Measurements from ENCODE around the gene SPG11. TPM values are rescaled to one million over a fixed set of nuclear protein-coding genes. Genes with fewer than 3 reads are reported as not detected.
A peak's percentile ranks its signal among the peaks of the same experiment; 100 is the strongest.

SPG11 gene
- total RNA-seq, 1 experiment from 2014 or later, result 65.1 TPM

DNA sequence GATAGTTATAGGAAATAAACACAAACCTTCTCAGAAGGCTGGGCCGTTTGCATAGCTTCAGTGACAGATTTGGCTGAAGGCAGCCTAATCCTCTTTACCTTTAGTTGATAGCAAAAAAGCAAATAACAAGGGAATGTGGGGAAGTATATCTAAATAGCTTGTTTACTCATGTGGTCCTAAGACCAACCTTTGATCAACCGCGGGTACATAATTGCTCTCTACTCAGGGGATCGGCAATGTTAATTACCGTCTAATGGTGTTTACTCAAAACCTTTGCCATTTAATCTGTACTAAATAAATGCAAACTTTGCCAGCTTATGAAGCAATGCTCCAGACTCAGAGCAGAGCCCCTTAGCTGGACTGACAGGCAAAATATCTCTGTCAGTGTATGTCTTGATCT is 74.9 kb downstream of the SPG11 start:
- no peak overlapping the region for H3K4me3 Mint-ChIP-seq (ENCODE audit: unreplicated experiment)
- peaks cover 96% of the 10 kb centered on the region for H3K36me3 Mint-ChIP-seq (ENCODE audit: insufficient read depth, unreplicated experiment)
- no peaks in the 10 kb centered on the region for H3K9me3 Mint-ChIP-seq (ENCODE audit: unreplicated experiment)
- intact Hi-C loops (cut with micrococcal nuclease), result no loop called here
- no TSS peak for BruUV-seq (replicated peaks)
- no peak overlapping the region for H3K27ac Mint-ChIP-seq (ENCODE audit: low read depth, unreplicated experiment)
- ChIA-PET POLR2A (no interaction called here), CTCF (interaction anchor here (1.1 to 4.0 kb wide), 4 partner anchors 10 to 150 kb away, joined by 3 to 36 read pairs (median 4); no protein-coding TSS in a partner anchor)
- TF ChIP-seq, protein P1, sequence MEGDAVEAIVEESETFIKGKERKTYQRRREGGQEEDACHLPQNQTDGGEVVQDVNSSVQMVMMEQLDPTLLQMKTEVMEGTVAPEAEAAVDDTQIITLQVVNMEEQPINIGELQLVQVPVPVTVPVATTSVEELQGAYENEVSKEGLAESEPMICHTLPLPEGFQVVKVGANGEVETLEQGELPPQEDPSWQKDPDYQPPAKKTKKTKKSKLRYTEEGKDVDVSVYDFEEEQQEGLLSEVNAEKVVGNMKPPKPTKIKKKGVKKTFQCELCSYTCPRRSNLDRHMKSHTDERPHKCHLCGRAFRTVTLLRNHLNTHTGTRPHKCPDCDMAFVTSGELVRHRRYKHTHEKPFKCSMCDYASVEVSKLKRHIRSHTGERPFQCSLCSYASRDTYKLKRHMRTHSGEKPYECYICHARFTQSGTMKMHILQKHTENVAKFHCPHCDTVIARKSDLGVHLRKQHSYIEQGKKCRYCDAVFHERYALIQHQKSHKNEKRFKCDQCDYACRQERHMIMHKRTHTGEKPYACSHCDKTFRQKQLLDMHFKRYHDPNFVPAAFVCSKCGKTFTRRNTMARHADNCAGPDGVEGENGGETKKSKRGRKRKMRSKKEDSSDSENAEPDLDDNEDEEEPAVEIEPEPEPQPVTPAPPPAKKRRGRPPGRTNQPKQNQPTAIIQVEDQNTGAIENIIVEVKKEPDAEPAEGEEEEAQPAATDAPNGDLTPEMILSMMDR (IDR thresholded peaks at IDR 0.05; ENCODE audit: unreplicated experiment), result no peak
- no peaks in the 10 kb centered on the region for H3K27me3 Mint-ChIP-seq (ENCODE audit: insufficient read depth, unreplicated experiment)
- no peaks in the 10 kb centered on the region for H3K4me1 Mint-ChIP-seq (ENCODE audit: insufficient read depth, unreplicated experiment)
- no peak for DNase-seq (ENCODE audit: unreplicated experiment)

DNA sequence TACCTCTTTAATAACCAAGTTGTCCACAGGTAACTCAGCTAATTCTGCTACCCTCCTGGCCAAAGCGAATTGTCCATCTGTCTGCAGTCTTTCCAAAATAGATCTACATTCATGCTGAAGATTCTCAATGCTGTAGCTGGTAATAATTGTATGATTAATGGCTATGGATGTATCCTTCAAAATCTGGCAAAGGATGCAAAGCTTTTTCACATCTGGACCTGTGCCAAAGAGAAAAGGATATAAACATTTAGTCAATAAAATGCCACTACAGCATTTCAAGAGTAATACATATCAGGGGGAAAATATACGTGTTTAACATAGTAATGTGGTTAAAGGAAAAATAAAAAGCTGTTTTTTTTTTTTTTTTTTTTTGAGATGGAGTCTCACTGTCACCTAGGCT is 77.8 kb downstream of the SPG11 start:
- intact Hi-C loops (cut with micrococcal nuclease), result no loop called here
- CTCF ChIA-PET, result interaction anchor here (0.7 to 1.3 kb wide), 5 partner anchors 45 to 1713 kb away, joined by 3 to 4 read pairs (median 3); no protein-coding TSS in a partner anchor
- H3K4me3 Mint-ChIP-seq (ENCODE audit: unreplicated experiment), result no peak overlapping the region
- no peaks in the 10 kb centered on the region for H3K9me3 Mint-ChIP-seq (ENCODE audit: unreplicated experiment)
- TF ChIP-seq, protein P1 (IDR thresholded peaks at IDR 0.05; ENCODE audit: unreplicated experiment), result no peak
- POLR2A ChIA-PET, result interaction anchor here (0.7 to 1.3 kb wide), 2 partner anchors 143 to 183 kb away, joined by 3 to 4 read pairs; no protein-coding TSS in a partner anchor
- no TSS peak for BruUV-seq (replicated peaks)
- no peak for DNase-seq (ENCODE audit: unreplicated experiment)
- H3K36me3 Mint-ChIP-seq (ENCODE audit: insufficient read depth, unreplicated experiment), result peaks cover 96% of the 10 kb centered on the region
- no peaks in the 10 kb centered on the region for H3K4me1 Mint-ChIP-seq (ENCODE audit: insufficient read depth, unreplicated experiment)
- H3K27me3 Mint-ChIP-seq (ENCODE audit: insufficient read depth, unreplicated experiment), result no peaks in the 10 kb centered on the region
- H3K27ac Mint-ChIP-seq (ENCODE audit: low read depth, unreplicated experiment), result no peak overlapping the region

DNA sequence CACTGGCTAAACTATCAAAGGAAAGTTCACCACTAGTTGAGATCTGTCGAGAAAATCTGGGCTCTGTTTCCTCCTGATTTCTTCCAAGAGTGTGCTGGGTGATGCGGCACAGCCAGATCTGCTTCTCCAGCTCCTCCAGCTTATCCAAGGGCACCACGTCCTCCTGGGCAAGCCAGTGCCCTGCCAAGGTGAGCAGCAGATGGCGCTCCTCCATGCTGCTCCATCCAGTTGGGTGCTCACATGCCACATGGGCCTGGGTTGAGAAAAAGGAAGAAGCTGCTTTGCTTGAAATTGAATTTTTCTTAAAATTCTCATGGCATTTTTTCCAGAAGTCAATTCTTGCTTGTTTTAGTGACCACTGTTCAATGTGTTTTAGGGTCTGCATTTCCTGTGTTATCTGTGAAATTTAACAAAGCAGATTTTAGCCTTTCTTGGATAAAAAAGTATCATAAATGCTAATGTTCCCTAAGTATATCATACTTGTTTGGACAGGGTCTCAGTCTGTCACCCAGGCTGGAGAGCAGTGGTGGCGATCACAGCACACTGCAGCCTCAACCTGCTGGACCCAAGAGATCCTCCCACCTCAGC is 79.2 kb downstream of the SPG11 start:
- ChIA-PET POLR2A (interaction anchor here (0.6 to 1.0 kb wide), 2 partner anchors 25 to 154 kb away, joined by 3 read pairs; no protein-coding TSS in a partner anchor), CTCF (interaction anchor here (0.6 to 2.3 kb wide), 6 partner anchors 9 to 154 kb away, joined by 3 to 12 read pairs (median 4); no protein-coding TSS in a partner anchor)
- TF ChIP-seq, protein P1 (IDR thresholded peaks at IDR 0.05; ENCODE audit: unreplicated experiment), result peak; percentile 37
- Mint-ChIP-seq H3K27me3 (ENCODE audit: insufficient read depth, unreplicated experiment) (no peaks in the 10 kb centered on the region), H3K4me3 (ENCODE audit: unreplicated experiment) (no peak overlapping the region), H3K27ac (ENCODE audit: low read depth, unreplicated experiment) (no peak overlapping the region), H3K4me1 (ENCODE audit: insufficient read depth, unreplicated experiment) (no peaks in the 10 kb centered on the region), H3K36me3 (ENCODE audit: insufficient read depth, unreplicated experiment) (peaks cover 91% of the 10 kb centered on the region), H3K9me3 (ENCODE audit: unreplicated experiment) (no peaks in the 10 kb centered on the region)
- intact Hi-C loops (cut with micrococcal nuclease), result loop anchor here (5.0 kb wide), 1 partner anchor 78 kb away; the partner anchor contains the start of gene SPG11
- BruUV-seq (replicated peaks), result no TSS peak
- DNase-seq (ENCODE audit: unreplicated experiment), result peak; percentile 66

DNA sequence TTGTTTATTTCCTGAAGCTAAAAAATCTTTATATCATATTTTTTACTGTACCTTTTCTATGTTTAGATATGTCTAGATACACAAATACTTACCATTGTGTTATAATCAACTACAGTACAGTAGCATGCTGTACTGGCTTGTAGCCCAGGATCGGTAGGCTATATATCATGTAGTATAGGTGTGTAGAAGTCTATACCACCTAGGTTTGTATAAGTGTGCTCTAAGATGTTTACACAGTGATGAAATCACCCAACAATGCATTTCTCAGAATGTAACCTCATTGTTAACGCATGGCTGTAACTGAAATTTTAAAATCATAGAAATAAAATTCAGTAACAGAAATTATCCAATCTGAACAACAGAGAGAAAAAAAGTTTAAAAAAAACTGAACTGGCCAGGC is 83.4 kb downstream of the SPG11 start:
- TF ChIP-seq, protein P1 (IDR thresholded peaks at IDR 0.05; ENCODE audit: unreplicated experiment), result no peak
- Mint-ChIP-seq H3K4me1 (ENCODE audit: insufficient read depth, unreplicated experiment) (no peaks in the 10 kb centered on the region), H3K9me3 (ENCODE audit: unreplicated experiment) (no peaks in the 10 kb centered on the region), H3K36me3 (ENCODE audit: insufficient read depth, unreplicated experiment) (peaks cover 77% of the 10 kb centered on the region), H3K4me3 (ENCODE audit: unreplicated experiment) (no peak overlapping the region), H3K27ac (ENCODE audit: low read depth, unreplicated experiment) (no peak overlapping the region), H3K27me3 (ENCODE audit: insufficient read depth, unreplicated experiment) (no peaks in the 10 kb centered on the region)
- intact Hi-C loops (cut with micrococcal nuclease), result loop anchor here (5.0 kb wide), 1 partner anchor 82 kb away; the partner anchor contains the start of gene SPG11
- no TSS peak for BruUV-seq (replicated peaks)
- CTCF ChIA-PET, result interaction anchor here (0.7 to 6.1 kb wide), 9 partner anchors 8 to 409 kb away, joined by 3 to 62 read pairs (median 8); partner anchors contain the start of genes SPG11 and TRIM69
- POLR2A ChIA-PET, result interaction anchor here (0.6 to 1.1 kb wide), 2 partner anchors 131 to 170 kb away, joined by 3 read pairs; partner anchors contain the start of genes B2M and PATL2
- DNase-seq (ENCODE audit: unreplicated experiment), result no peak
